ENCODE data around the gene CHKB. TPM values are rescaled to one million over a fixed set of nuclear protein-coding genes. Genes with fewer than 3 reads are reported as not detected.

Gene CHKB
- total and polyA plus RNA-seq, 2 of the 4 experiments (the other 2 are of a cell fraction) = 8.1 to 36.9 TPM

GRCh38 chr22:50574383-50574755, 8.3 kb downstream of the CHKB start:
- Histone ChIP-seq H3K79me1 (ENCODE audit: low read depth in 1 of 2, low read length in 2 of 2) (0 out of 4 replicates have a peak, but pooled peaks cover 0 to 2% of the 10 kb centered on the region in 2 experiments), H2AK5ac (ENCODE audit: low read depth, low read length) (no peak overlapping the region), H3K14ac (replicated peaks; ENCODE audit: low read depth, low read length) (no peak overlapping the region), H2BK5ac (ENCODE audit: low read depth, low read length, poor library complexity, severe bottlenecking) (no peak overlapping the region), H3K9ac (ENCODE audit: low read depth, low read length) (no peak overlapping the region), H3K4me2 (ENCODE audit: low read depth, low read length) (no peak overlapping the region), H3K36me3 (ENCODE audit: control insufficient read depth, insufficient read depth, low read length) (no peaks in the 10 kb centered on the region; the same call in 1 of the 2 replicates), H3K9me3 (ENCODE audit: control insufficient read depth, insufficient read depth, low read length) (no peaks in the 10 kb centered on the region), H3K4me3 (ENCODE audit: insufficient read depth, low read depth, low read length) (no peak overlapping the region), H3K18ac (ENCODE audit: low read depth, low read length) (no peak overlapping the region), H3K56ac (ENCODE audit: extremely low read depth, insufficient read depth, low read length) (no peak overlapping the region), H3K4me1 (ENCODE audit: control insufficient read depth, insufficient read depth, low read length) (peaks cover 12% of the 10 kb centered on the region), H2BK20ac (ENCODE audit: low read depth, low read length) (no peak overlapping the region), H3K4ac (ENCODE audit: low read depth, low read length) (no peak overlapping the region), H4K8ac (ENCODE audit: low read depth in 2 of 2, low read length in 2 of 2) (no peak overlapping the region), H2AK9ac (replicated peaks; ENCODE audit: low read depth, low read length, poor library complexity) (no peak overlapping the region), H3K27ac (ENCODE audit: insufficient read depth, low read length) (no peak overlapping the region), H2AFZ (replicated peaks; ENCODE audit: low read length, poor library complexity) (no peak overlapping the region), H2BK120ac (ENCODE audit: low read depth, low read length) (no peak overlapping the region), H4K20me1 (ENCODE audit: insufficient read depth, low read length) (no peaks in the 10 kb centered on the region), H3K23ac (ENCODE audit: low read depth, low read length) (no peak overlapping the region), H4K5ac (ENCODE audit: low read depth, low read length) (no peak overlapping the region), H2BK15ac (ENCODE audit: low read depth, low read length) (no peak overlapping the region), H3K9me1 (ENCODE audit: insufficient read depth, low read length) (peaks cover 8% of the 10 kb centered on the region), H4K91ac (ENCODE audit: insufficient read depth, low read depth, low read length) (no peak overlapping the region), H3K27me3 (ENCODE audit: control insufficient read depth, insufficient read depth, low read length) (no peaks in the 10 kb centered on the region)
- no TSS peak for BruUV-seq (replicated peaks)
- in situ Hi-C loops (cut with MboI; ENCODE audit: low sequenced_read_pairs) (no loop called here), intact Hi-C loops (cut with micrococcal nuclease) (no loop called here), dilution Hi-C loops (cut with HindIII; ENCODE audit: low sequenced_read_pairs, unreplicated experiment) (no loop called here)
- CTCF ChIA-PET = interaction anchor here (1.4 kb wide), 1 partner anchor 12 kb away, joined by 5 read pairs; the partner anchor contains the start of gene SYCE3
- DNase-seq (no peak), ATAC-seq (ENCODE audit: low read depth) (no peak)
- TF ChIP-seq SMC3 (IDR thresholded peaks at IDR 0.05; ENCODE audit: low read depth, low read length) (no peak), USF2 (IDR thresholded peaks at IDR 0.05; ENCODE audit: low read depth, low read length) (no peak)
- no CpG with 5 or more reads among the region's 11 CpGs for WGBS, 2 experiments (ENCODE audit: extremely low coverage in 2 of 2, insufficient read length in 1 of 2)
- POLR2A ChIA-PET (ENCODE audit: unreplicated experiment) = no interaction called here
